HG03097 (cell line): ENCODE data around the gene CUEDC1.
"Not testable (repeated sequence)": the region's sequence is repeated elsewhere in the genome, so short reads cannot be mapped to it uniquely, and the experiment has no call there.

Source experiments
- ATAC-seq: cut with Tn5 transposase; IDR thresholded peaks from one replicate; pipeline ENCODE4 v1.9.1; 2021; ENCODE audit not compliant: unreplicated experiment, low FRiP score

The CUEDC1 gene

DNA sequence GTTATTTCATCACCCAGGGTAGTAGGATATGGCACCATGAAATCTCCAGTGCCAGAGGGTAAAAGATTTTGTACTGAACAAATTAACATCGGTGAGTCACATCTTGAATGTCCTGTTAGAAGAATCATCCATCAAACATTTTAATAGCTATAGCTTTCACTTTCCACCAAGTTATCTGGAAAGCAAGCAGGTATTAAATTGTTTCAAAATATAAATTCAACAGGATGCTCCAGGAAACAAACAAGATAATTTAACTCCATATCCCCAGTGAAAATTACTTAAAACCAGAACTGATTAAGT is 30.4 kb upstream of the CUEDC1 start:
- no peak for ATAC-seq

DNA sequence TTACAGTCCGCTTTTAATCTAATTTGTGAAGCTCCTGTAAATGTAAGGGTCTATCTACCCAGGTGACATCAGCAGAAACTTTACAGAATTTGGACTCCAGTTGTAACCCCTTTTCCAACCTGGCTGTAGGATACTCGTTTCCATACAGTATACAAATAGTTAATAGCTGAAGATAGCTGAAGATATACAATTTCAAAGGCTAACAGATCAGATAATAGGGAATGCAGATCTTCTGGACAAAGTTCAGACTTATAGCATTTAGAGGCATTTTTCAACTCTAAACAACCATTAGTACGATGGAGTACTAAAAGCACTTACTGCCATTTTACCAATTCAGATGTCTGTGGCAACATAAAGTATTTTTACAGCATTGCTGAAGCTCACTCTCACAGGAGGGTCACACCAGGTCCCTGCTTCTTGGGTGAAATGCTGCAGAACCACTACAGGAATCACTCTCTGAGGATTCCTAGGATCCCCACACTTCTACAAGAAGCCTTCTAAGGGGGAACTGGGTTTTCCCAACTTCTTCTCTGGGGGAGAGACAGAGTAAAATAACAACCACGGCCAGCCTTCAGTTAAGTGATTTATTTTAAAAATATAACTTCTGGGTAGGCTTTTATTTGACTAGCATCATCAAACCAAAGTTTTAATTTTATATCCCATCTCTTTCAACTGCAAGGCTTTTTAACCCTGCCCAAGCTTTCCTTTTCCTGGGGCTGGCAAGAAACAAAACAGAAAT is 29.9 kb upstream of the CUEDC1 start:
- ATAC-seq: no peak

DNA sequence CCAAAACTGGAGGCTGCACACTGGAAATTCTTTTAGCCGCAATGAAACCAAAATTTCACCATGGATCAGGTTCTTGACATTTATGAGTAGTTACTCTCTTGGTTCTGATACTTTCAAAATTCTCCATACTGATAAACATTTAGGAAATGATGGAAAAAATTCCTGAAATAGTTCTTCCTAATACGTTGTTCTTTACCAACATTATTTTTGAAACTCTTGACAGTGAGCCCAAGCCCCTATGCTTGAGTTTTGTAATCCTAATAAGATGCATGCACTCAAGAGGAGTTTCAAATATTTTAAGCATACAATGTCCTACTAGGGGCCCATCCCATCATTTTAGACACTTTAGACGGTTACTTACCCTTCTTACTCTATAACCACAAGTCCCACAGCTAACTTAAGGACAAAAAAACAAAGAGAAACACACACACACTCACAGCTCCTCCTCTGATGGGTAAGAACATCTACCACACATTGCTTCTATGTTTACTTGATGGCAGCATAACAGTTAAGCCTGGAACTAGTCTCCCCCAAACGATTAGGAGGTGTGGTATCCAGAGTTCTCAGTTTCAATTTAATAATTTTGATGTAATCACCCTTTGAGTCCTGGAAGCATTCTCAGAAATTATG is 29.2 kb upstream of the CUEDC1 start:
- ATAC-seq: no peak

DNA sequence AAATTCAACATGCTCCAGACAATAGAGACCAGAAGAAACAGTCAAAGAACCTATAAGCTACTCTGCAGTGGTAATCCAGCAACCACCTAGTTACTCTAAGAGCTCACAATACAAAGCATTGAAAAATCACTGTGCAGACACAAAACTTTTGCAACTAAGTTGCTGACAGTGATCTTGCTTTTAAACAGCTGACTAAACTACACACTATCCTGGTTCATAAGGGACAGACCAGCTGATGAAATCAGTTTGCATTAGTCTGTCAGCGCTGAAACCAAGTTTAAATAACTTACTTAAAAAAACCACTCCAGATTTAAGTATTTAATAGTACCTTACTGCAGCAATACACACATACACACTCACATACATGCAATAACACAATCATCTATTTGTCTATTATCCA is 28.2 kb upstream of the CUEDC1 start:
- no peak for ATAC-seq

DNA sequence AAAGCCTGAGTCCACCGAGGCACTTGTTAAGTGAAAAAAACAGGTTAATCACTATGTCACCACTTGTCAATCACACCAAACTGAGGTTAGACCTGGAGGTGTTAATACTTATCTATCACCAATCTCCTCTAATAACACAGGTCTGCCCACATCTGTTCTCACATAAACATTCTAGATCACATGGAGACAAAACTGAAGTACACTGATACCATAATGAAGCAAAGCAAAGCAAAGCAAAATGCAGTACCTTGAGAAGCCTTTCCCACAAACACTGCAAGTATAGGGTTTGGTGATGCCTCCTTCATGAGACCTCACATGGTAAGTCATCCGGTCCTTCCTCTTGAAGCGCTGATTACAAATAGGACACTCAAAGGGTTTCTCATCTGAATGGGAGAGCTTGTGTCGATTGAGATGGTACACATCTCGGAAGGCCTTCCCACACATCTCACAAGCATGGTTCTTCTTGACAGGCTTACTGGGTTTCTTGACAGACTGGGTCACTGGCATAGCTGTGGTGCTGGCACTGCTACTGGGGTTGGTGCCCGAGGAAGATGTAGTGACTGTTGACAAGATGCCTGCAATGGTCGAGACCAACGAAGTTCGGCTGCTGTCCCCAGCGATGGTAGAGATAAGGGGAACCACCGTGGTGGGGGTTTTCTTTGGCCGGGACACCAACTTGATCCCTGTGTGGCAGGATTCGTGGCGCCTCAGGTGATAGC is 27.4 kb upstream of the CUEDC1 start:
- ATAC-seq: no peak

DNA sequence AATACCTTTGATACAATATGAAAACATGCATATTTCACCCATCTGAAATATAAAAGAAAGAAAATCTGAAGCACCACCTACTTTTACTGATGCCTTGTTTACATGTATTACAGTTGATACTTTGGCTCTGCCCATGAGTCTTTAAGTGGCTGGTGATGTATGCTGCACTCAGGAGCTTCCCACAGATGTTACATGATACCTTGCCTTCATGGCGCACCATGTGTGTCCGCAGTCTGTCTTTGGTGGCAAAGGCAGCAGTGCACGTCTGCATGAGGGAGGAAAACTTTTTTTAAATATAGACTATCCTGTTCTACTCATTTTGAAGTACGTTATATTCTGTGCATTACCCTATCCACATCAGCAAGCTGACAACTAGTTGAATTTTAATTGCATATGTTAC is 25.3 kb upstream of the CUEDC1 start:
- no peak for ATAC-seq

DNA sequence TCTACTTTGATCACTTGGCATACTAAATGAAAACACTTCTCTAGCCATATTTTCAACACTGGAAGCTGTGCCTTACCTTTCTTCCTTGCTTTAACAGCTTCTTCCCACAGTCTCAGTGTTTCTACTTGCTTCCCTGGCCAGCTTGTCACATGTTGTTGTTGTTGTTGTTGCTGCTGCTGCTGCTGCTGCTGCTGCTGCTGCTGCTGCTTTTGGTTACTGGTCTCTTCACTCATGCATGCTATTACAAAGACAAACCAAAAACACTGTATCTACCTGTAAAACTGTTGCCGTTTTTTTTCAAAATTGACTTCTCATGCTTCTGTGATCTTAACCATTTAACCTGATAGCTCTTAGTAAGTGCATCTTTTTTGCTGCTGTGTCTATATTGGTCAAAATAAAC is 23.9 kb upstream of the CUEDC1 start:
- ATAC-seq: no peak

DNA sequence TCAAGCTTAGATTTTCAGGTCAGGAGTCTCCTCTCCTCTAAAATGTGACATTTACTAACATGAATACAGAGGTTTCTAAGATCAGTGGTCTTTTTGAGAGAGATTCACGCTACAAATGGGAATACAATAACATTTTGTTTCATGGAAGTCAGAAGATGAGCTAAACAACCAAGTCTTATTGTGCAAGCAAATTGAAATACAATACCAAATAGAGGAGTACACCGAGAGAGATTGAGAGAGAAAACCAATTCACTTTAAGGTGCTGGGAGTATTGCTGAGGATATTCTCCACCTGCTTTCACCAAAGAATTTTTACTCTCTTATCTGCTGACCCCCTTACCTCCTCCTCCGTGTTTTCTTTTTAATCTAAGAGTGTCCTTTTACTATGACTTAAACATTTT is 21.4 kb upstream of the CUEDC1 start:
- ATAC-seq: no peak

DNA sequence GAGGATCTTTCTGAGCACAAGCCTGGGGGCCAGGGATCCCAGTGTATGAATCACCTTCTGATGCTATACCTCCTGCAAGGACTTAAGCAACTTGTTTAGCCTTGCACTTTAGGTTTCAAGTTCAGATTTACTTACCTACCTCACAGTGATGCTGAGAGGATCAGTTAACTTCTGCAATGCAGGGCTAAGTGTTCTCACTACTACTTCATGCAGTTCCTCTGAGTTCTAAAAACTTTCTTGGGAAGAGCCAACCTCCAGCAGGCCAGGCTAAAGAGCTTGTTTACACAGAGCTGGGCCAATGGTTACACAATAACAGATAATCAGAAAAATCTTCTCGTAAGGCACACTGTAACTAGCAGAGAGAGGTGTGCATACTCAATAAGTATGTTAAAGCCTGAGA is 19.8 kb upstream of the CUEDC1 start:
- ATAC-seq: no peak

DNA sequence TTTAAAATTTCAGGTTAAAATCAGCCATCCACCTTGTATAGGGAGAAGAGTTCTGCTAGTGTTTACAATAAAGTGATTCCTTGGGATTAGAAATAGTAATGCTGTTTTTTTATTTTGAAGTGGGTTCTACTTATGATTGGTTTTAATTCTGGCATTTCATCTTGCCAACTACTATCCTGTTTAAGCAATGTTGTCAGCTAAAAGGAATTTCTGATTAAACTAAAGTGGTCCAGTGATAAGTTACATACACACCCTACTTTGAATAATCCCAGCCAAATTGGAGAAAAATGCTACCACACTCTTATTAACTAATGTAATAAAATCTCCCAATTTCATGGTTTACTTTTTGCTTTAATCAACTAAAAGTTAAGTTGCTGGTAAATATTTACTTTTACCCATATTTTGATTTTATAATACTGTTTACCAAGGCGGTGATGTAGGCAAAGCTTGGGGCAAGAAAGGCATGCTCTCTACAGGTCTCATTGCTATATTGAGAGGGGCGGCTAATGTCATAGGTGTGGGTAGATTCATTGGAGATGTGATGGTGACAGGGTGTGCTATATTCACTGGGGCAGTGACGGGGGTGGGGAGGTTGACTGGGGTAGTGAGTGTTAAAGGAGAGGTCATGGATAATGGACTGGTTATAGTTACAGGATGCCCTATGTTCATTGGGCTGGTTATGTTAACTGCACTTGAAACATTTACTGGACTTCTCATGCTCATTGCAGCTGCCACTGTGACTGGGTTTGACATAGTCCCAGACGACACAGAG is 19.0 kb upstream of the CUEDC1 start:
- not testable (repeated sequence) for ATAC-seq

DNA sequence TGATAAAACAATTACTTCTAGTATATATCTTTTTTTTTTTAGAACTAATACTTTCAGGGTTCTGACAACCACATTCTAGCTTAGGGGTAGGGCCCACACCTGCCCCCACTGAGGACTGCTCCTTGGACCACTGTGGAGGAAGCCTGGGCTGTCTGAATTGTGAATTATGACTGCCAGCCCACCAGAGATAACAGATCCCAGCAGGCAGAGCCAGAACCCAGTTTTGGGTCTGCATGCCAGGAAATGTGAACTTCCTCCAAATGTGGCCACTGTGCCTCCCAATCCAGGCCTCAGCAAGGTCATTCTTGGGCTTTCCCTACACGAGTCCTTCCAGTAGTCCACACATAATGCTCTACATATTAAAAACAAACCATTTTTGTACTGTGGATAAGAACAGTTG is 16.9 kb upstream of the CUEDC1 start:
- no peak for ATAC-seq

DNA sequence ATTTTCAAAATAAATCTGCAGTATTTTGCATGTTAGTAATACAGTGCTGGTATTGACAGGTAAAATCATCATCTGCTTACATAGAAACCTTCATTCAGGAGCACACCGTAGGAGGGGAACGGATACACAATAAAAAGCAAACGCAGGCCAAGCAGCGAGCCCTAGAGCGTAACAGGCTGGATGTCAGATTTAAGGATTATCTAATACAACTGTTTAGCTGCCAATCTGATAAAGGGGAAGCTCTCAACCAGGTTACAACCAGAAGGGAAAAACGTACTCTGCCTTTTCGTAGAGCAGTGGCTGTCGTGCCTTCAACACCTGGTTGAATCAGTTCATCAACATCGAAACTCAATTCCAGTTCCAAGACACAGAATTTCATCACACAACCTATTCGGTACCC is 16.4 kb upstream of the CUEDC1 start:
- ATAC-seq: no peak

DNA sequence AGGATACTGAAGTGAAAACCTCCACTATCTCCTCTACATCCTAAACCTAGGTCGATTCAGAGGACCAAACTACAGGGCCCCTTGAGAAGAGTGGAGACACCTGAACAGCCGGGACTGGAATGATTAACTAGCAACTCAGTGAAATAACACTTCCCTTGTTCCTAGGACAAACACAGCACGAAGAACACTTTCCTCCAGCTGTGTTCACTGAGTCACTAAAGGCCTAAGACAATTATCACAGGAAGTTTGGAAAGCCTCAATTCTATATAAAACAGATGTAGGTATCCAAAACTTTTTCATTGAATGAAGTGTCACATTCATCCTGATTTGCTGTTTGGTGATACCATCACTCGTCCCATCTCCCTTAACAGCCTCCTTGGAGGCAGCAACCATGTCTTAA is 15.5 kb upstream of the CUEDC1 start:
- ATAC-seq: no peak

DNA sequence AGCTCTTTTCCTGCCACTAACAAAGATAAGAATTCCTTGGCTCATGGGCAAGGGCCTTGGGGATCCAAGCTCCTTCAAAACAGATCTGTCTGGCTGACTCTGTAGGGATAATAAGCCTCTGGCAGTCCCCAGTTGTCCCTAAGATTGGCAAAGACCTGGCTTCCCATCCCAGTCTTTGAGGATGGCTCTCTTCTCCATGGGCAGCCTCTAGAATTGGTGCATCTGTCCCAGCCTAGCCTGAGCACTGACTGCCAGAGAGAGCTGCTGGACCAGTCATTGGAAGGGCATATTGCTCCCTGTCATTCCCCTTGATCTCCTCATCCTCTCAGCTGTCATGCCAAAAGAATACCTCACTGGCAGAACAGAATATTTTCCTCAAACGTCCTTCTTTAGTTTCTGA is 13.2 kb upstream of the CUEDC1 start:
- ATAC-seq: no peak

DNA sequence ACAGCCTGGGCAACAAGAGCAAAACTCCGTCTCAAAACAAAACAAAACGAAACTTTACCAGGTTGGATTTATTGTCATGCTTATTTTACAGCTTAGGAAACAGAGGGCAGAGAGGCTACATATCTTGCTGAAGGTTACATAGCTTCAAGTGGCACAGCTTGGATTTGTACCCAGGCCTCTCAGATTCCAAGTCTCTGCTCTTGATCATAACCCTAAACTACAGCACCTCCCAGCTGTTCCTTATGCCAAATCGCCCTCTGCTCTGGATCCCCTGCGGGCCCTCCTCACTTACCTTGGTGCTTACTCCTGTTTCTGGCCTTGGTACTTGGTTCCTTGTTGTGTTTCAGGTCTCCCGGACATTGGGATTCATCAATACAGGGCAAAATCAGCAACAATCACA is 11.7 kb upstream of the CUEDC1 start:
- ATAC-seq: no peak

DNA sequence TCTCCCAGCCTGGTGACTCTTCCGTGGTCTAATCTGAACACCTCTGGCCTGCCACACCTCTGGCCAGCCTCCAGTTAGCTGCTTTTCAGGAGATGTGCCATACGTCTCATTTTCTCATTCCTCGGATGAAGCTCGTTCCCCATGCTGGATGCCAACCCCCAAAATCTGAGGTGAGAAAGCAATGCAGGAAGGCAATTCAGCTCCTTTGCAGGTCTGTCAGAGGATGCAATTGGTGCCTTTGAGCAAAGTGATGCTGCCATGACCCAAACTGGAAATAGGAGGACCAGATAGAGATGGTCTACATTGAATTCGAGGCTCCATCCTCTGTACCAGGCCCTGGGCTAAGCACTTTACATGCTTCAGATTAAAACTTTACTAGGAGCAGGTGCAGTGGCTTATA is 11.0 kb upstream of the CUEDC1 start:
- no peak for ATAC-seq

DNA sequence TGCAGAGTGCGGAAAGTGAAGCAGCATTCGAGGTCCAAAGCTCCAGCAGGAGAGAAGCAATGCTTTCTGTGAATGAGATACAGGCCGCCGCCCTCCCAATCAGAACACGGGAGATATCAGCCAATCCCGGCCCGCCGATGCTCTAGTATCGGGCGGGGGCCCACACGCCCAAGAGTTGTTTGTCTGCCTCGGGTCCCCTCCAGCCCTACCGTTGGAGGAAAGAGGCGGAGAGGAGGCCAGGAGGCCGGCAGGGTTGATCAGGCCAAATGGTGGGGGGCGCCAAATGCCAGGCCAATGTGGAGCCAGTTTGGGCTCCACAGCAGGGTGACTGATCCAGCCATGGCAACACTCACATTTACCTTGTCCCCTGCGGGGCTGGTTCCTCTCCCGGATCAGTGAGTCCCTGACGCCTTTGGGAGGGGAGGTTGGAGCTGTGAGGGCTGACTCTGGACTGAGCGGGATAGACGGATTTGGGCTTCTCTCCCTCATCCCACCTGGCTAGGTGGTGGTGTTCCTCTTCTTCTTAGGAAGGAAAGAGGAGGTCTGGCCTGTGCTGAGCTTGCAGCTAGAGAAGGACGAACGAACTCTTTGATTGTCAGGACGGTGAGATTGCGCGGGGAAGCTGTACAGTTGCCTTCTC is 10.4 kb upstream of the CUEDC1 start:
- no peak for ATAC-seq

DNA sequence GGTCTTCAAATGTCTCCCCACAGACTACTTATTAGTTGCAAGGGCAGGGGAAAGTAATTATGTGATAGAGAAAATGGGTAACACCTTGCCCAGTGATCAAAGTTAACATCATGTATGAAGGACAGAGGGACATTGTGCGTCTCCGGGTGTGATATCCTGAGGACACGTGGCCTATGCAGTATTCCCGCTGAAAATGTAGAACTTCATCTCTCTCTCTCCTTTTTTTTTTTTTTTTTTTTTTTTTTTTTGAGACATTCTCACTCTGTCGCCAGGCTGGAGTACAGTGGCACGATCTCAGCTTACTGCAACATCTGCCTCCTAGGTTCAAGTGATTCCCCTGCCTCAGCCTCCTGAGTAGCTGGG is 7.9 kb upstream of the CUEDC1 start:
- ATAC-seq: no peak

DNA sequence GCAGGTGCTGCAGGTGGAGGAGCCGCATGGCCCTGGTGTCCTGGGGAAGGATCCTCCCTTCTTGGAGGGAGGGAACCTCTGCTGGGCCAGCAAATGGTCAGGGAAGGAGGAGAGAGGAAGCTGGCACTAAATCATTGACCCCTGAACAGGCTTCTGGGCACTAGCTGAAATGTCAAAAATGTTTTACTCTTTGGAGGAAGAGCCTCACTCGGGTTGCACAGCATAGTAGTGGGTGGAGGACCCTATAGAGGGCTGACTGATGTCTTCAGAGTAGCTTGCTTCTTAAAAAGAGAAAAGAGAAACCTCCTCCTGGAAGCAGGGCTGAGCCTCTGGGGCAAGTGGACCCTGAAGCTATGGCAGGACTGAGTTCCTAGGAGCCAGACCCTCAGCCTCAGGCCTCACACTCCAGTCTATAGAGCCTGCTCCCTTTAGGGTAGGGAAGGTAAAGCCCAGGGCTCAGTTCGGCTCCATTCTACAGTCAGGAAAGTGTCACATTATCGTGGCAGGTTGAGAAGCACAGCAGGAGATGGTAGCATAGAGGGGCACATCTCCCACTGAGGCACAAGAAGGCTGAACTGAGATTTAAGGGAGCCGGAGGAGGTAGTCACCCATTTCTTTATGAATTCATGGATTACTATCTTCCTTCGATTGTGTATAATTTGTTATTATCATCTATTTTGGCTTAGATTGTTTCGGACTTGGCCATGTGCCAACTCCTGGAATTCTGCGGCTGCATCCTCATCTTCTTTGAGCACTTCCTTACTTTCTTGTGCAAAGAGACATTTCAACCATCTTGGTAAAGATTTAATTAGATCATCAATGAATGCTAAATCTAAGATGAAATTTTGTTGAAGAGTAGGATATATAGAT is 7.3 kb upstream of the CUEDC1 start:
- ATAC-seq: no peak

DNA sequence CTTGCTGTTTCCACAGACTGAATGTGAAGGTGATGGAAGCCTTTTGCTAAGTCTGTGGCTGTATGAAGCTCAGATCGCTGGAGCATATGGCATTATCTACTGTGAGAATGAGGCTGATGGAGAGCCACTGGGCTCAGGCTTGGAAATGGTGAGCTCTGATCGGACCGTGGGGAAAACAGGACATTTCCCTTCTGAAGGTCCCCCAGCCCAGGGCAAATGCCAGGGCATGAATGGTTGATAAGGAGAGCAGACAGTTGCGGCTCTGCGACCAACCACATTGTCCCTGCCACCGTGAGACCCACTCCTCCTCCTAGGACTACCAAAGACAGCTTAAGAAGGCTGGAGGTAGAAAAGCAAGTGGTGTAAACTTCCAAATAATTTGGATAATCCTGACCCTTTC is 4.7 kb upstream of the CUEDC1 start:
- ATAC-seq: no peak
